Measurements from ENCODE around the gene ANXA11. TPM values are rescaled to one million over a fixed set of nuclear protein-coding genes. Genes with fewer than 3 reads are reported as not detected.
A peak's percentile ranks its signal among the peaks of the same experiment; 100 is the strongest.

The ANXA11 gene
- total RNA-seq, 1 experiment from 2014 or later: 327 TPM

DNA sequence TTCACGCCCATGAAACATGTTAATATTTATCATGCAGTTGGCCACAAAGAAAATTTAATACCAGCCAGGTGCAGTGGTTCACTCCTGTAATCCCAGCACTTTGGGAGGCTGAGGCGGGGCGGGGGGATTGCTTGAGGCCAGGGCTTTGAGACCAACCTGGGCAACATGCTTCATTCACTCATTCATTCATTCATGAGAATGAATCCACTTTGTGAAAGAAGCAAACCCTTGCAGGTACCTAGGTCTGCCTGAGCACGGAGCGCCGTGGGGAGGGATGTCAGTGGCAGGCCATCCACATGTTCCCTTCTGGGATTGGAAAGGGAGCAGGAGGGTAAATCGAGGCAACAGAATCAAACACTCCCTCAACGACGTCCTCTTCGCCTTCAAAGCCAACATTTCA is 4.7 kb downstream of the ANXA11 start:
- no peaks in the 10 kb centered on the region for H3K9me3 ChIP-seq
- Mint-ChIP-seq H3K27ac (ENCODE audit: unreplicated experiment) (peak overlapping the region; percentile 1), H3K9me3 (ENCODE audit: unreplicated experiment) (no peaks in the 10 kb centered on the region), H3K27me3 (ENCODE audit: insufficient read depth, unreplicated experiment) (no peaks in the 10 kb centered on the region), H3K36me3 (ENCODE audit: insufficient read depth, unreplicated experiment) (peaks cover 58% of the 10 kb centered on the region), H3K4me3 (ENCODE audit: unreplicated experiment) (peak overlapping the region; percentile 13), H3K4me1 (ENCODE audit: low read depth, unreplicated experiment) (peaks cover 63% of the 10 kb centered on the region)
- peaks cover 75% of the 10 kb centered on the region for H3K4me1 ChIP-seq
- TF ChIP-seq, protein P1, sequence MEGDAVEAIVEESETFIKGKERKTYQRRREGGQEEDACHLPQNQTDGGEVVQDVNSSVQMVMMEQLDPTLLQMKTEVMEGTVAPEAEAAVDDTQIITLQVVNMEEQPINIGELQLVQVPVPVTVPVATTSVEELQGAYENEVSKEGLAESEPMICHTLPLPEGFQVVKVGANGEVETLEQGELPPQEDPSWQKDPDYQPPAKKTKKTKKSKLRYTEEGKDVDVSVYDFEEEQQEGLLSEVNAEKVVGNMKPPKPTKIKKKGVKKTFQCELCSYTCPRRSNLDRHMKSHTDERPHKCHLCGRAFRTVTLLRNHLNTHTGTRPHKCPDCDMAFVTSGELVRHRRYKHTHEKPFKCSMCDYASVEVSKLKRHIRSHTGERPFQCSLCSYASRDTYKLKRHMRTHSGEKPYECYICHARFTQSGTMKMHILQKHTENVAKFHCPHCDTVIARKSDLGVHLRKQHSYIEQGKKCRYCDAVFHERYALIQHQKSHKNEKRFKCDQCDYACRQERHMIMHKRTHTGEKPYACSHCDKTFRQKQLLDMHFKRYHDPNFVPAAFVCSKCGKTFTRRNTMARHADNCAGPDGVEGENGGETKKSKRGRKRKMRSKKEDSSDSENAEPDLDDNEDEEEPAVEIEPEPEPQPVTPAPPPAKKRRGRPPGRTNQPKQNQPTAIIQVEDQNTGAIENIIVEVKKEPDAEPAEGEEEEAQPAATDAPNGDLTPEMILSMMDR (IDR thresholded peaks at IDR 0.05; ENCODE audit: insufficient read depth in 1 of 2, low read depth in 1 of 2, low read length in 1 of 2, severe bottlenecking in 1 of 2, unreplicated experiment in 1 of 2): no peak
- no peaks in the 10 kb centered on the region; the same call in 1 of the 2 replicates for H3K36me3 ChIP-seq (ENCODE audit: control insufficient read depth, insufficient read depth, low read length)
- CTCF ChIA-PET: interaction anchor here (2.3 kb wide), 1 partner anchor 12 kb away, joined by 5 read pairs; no protein-coding TSS in a partner anchor
- no TSS peak for BruUV-seq (replicated peaks)
- H3K27me3 ChIP-seq (replicated peaks; ENCODE audit: control insufficient read depth, insufficient read depth, low read length): no peaks in the 10 kb centered on the region
- intact Hi-C loops (cut with micrococcal nuclease; ENCODE audit: unreplicated experiment): no loop called here
- no peak for DNase-seq
- no peak overlapping the region for H3K4me3 ChIP-seq (ENCODE audit: low read depth, low read length)
- POLR2A ChIA-PET: interaction anchor here (1.3 kb wide), 1 partner anchor 7 kb away, joined by 3 read pairs; no protein-coding TSS in a partner anchor

DNA sequence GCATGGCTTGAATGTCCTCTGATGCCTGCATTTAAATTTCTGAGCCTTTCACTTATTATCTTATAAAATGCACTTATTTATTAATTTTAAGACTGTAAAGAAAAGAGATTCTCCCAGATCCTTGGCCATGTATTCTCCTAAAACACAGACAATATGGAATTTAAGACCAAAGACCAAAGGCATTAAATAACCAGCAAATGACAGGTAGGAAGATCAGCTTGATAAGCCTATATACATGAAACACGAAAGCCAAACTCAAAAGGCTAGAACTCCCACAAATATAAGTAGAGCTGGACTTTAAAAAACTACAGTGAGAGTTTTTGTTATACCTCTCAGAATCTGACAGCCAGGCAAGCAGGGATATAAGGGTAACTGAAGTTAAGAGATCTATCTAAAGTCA is 5.1 kb downstream of the ANXA11 start:
- H3K27me3 Mint-ChIP-seq (ENCODE audit: insufficient read depth, unreplicated experiment): no peaks in the 10 kb centered on the region
- peaks cover 60% of the 10 kb centered on the region for H3K36me3 Mint-ChIP-seq (ENCODE audit: insufficient read depth, unreplicated experiment)
- no peaks in the 10 kb centered on the region for H3K9me3 Mint-ChIP-seq (ENCODE audit: unreplicated experiment)
- POLR2A ChIA-PET: interaction anchor here (1.3 kb wide), 1 partner anchor 8 kb away, joined by 3 read pairs; no protein-coding TSS in a partner anchor
- Histone ChIP-seq H3K4me3 (ENCODE audit: low read depth, low read length) (no peak overlapping the region), H3K4me1 (peaks cover 80% of the 10 kb centered on the region), H3K36me3 (ENCODE audit: control insufficient read depth, insufficient read depth, low read length) (peaks cover under 1% of the 10 kb centered on the region; the same call in 1 of the 2 replicates), H3K9me3 (no peaks in the 10 kb centered on the region), H3K27me3 (replicated peaks; ENCODE audit: control insufficient read depth, insufficient read depth, low read length) (no peaks in the 10 kb centered on the region)
- H3K4me1 Mint-ChIP-seq (ENCODE audit: low read depth, unreplicated experiment): peaks cover 64% of the 10 kb centered on the region
- no peak overlapping the region for H3K4me3 Mint-ChIP-seq (ENCODE audit: unreplicated experiment)
- no peak overlapping the region for H3K27ac Mint-ChIP-seq (ENCODE audit: unreplicated experiment)
- CTCF ChIA-PET: interaction anchor here (2.3 kb wide), 1 partner anchor 12 kb away, joined by 5 read pairs; no protein-coding TSS in a partner anchor
- no peak for DNase-seq
- intact Hi-C loops (cut with micrococcal nuclease; ENCODE audit: unreplicated experiment): no loop called here
- TF ChIP-seq, protein P1 (IDR thresholded peaks at IDR 0.05; ENCODE audit: insufficient read depth in 1 of 2, low read depth in 1 of 2, low read length in 1 of 2, severe bottlenecking in 1 of 2, unreplicated experiment in 1 of 2): no peak
- BruUV-seq (replicated peaks): no TSS peak

DNA sequence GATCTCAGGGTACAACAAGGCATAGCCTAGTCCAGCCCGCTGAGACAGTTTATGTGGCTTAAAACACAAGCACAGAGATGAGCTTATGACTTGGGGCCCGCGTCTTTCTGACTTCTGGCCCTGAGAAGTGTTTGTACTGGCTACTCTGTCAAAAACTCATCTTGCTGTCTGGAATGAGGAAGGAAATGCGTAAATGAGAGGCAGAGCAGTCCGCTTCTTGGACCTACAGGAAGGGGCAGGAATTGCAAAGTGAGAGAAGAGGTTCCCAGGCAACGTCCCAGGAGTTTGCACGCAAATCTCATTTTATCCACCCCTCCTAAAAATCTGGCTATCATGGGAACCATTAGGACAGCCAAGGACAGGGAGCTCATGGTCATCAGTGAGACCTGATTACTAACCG is 5.5 kb downstream of the ANXA11 start:
- ChIA-PET POLR2A (interaction anchor here (1.3 kb wide), 1 partner anchor 8 kb away, joined by 3 read pairs; no protein-coding TSS in a partner anchor), CTCF (interaction anchor here (2.3 kb wide), 1 partner anchor 13 kb away, joined by 5 read pairs; no protein-coding TSS in a partner anchor)
- no TSS peak for BruUV-seq (replicated peaks)

More for the DNA sequence above, 5.5 kb downstream of the ANXA11 start:
- H3K4me1 Mint-ChIP-seq (ENCODE audit: low read depth, unreplicated experiment): peaks cover 64% of the 10 kb centered on the region
- no peak overlapping the region for H3K4me3 Mint-ChIP-seq (ENCODE audit: unreplicated experiment)
- H3K27me3 Mint-ChIP-seq (ENCODE audit: insufficient read depth, unreplicated experiment): no peaks in the 10 kb centered on the region
- H3K36me3 ChIP-seq (ENCODE audit: control insufficient read depth, insufficient read depth, low read length): peaks cover 3% of the 10 kb centered on the region; the same call in 1 of the 2 replicates
- intact Hi-C loops (cut with micrococcal nuclease; ENCODE audit: unreplicated experiment): no loop called here
- no peaks in the 10 kb centered on the region for H3K9me3 ChIP-seq
- peaks cover 84% of the 10 kb centered on the region for H3K4me1 ChIP-seq
- TF ChIP-seq, protein P1 (IDR thresholded peaks at IDR 0.05; ENCODE audit: insufficient read depth in 1 of 2, low read depth in 1 of 2, low read length in 1 of 2, severe bottlenecking in 1 of 2, unreplicated experiment in 1 of 2): peak in 1 of 2 experiments; percentile 15
- H3K36me3 Mint-ChIP-seq (ENCODE audit: insufficient read depth, unreplicated experiment): peaks cover 65% of the 10 kb centered on the region
- peak in 1 of 2 experiments; percentile 40 for DNase-seq
- H3K27ac Mint-ChIP-seq (ENCODE audit: unreplicated experiment): no peak overlapping the region
- H3K27me3 ChIP-seq (replicated peaks; ENCODE audit: control insufficient read depth, insufficient read depth, low read length): no peaks in the 10 kb centered on the region
- no peak overlapping the region for H3K4me3 ChIP-seq (ENCODE audit: low read depth, low read length)
- no peaks in the 10 kb centered on the region for H3K9me3 Mint-ChIP-seq (ENCODE audit: unreplicated experiment)
